Activated T-helper 1 cell treated with anti-CD3 and anti-CD28 coated beads, Interleukin-2, amount 50 U/mL, for 16 hours (primary cell): Measurements from ENCODE around the gene ZC3HAV1.
"Not testable (repeated sequence)": the region's sequence is repeated elsewhere in the genome, so short reads cannot be mapped to it uniquely, and the experiment has no call there.

Experiments used
- DNase-seq, 2 donors: peaks; one replicate each; pipeline ENCODE4 v3.0.0-alpha.2; 2020; ENCODE audit warnings: low read depth in 1 of 2, low spot score in 1 of 2

The ZC3HAV1 gene

GRCh38 chr7:139109188-139109982 is at the start of gene ZC3HAV1:
Gene ZC3HAV1 (minus strand): TSS chr7:139109720. CDS start chr7:139109331, 389 bp downstream.
- peak; percentile 65 to 78 for DNase-seq

DNA sequence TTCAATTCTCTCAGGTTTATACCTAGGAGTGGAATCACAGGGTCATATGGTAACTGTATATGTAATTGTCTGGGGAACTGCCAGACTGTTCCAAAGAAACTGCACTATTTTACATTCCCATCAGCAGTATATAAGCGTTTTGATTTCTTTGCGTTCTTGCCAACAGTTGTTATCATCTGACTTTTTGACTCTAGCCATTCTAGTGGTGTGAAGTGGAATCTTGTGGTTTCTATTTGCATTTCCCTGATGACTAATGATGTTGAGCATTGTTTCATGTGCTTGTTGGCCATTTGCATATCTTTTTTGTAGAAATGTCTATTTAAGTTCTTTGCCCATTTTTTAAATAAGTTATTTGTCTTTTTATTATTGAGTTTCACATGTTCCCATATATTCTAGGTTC is 44.3 kb upstream of the ZC3HAV1 start:
- no peak for DNase-seq

DNA sequence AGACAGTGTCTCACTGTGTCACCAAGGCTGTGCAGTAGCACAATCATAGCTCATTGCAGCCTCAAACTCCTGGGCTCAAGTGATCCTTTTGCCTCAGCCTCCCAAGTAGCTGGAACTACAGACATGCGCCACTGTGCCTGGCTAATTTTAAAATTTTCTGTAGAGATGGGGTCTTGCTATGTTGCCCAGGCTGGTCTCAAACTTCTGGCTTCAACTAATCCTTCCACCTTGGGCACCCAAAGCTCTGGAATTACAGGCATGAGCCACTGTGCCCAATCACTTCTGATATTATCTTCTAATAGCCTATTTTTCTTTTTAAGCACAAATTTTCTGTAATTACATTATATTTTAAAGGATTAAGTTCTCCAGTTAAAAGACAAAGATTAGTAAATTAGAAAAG is 42.6 kb upstream of the ZC3HAV1 start:
- DNase-seq = no peak

DNA sequence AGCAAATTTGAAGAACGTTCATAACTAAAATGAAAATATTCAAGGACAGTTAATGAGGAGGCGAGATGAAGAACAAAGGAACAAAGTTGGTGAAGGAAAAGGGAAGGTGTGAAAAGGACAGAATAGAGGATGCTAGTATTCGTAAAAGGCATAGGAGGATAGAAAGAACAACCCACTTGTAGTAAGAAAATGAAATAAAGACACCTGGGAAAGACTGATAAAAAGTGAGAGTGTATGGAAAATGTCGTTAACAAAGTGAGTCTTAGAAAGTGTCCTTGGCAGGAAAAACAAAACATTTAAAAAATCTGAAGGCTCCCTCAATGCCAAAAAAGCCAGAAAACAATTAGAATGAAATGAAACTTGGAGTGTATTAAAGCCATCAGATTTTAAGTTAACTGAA is 29.6 kb upstream of the ZC3HAV1 start:
- no peak for DNase-seq

DNA sequence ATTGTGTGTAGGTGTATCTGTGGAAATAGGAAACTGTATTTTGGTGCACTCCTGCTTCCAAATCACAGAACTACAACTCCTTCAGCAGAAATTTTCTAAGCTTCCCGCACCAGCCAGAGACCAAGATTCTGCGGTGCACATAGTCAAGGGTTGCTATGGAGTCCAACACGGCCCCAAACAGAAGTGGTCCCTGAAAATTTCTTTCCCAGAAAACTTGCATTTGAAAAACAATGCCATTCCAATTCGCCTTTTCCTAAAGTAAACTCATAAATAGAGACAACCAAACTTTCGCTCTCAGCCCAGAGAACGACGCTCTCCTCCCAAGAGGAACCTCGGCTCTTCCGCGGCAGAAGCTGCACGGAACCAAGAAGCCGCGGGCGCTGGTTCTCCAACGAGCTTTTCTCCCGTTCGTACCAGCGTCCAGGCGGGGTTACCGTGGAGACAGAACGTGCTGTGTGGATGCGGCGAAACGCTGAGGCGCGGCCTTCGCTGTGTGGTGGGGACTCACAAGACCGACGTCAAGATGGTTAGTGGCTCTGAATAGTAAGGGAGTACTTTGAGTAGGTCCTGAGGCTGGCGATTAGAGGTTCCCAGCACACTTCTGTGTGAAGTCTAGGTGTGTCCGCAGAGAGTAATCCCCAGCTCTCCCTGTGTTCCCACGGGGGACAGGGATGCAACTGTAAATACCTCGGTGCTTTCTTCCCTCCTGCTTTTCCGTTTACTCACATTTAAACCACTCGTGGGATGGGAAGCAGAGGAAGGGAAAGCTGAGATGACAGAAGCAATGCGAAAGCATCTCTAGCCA is 24.0 kb upstream of the ZC3HAV1 start:
- peak; percentile 76 to 78 for DNase-seq

DNA sequence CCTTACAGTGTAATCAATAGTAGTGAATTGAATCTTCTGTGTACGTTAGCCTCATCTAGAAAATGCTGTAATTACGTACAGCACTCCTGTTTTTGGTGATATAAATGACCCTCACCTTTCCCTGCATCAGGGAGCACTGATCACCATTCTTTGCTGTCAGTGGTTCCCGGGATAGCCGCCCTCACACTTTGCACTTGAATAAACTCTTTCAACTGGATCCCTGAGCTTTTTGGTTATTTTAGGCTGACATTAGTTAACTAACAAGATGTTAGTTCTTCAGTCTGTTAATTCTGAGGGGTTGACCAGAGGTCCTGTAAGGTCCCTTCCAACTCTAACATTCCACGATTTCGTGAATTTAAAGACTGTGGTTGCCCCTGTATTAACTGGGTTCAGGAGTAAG is 23.4 kb upstream of the ZC3HAV1 start:
- no peak for DNase-seq

- no peak for DNase-seq
Measured at GRCh38 chr7:139131601-139132041, 22.1 kb upstream of the ZC3HAV1 start.

- DNase-seq = not testable (repeated sequence)
Measured at GRCh38 chr7:139129814-139130213, 20.3 kb upstream of the ZC3HAV1 start.

GRCh38 chr7:139127648-139128047 is 18.1 kb upstream of the ZC3HAV1 start:
- DNase-seq = no peak

- no peak for DNase-seq
Measured at GRCh38 chr7:139125657-139126056, 16.1 kb upstream of the ZC3HAV1 start.

- DNase-seq = not testable (repeated sequence)
Measured at GRCh38 chr7:139124995-139125394, 15.5 kb upstream of the ZC3HAV1 start.

DNA sequence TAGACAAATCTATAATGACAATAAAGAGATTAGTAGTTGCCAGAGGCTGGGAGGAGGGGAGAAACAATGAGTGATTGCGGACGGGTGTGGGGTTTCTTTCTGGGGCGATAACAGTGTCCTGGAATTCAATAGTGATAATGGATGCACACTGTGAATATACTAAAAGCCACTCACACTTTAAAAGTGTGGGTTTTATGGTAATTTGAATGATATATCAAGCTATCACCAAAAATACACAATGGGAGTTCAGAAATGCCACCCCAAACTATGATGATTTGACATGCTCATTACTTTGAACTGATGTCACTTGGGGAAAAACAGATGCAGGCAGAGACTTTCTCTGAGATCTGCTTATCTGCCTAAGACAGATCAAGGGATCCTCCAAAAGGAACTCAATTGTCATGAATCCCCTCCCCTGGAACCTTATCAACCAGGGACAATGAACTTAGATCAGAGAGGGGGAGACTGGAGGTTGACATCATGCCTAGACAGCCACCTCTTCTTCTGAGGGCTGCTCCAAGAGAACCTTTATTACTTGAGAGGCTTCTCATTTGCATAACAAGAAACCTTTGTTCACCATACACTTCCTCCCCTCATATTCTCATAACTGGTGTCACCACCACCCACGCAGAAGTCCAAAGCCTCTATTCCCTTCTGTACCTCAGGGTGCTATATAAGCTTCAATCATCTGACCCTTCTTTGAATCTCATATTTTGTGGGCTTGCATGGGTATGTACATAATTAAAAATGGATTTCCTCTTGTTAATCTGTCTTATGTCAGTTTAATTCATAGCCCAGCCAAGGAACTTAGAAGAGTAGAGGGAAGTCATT is 14.8 kb upstream of the ZC3HAV1 start:
- DNase-seq = no peak

- no peak for DNase-seq
Measured at GRCh38 chr7:139119486-139119849, 9.9 kb upstream of the ZC3HAV1 start.

DNA sequence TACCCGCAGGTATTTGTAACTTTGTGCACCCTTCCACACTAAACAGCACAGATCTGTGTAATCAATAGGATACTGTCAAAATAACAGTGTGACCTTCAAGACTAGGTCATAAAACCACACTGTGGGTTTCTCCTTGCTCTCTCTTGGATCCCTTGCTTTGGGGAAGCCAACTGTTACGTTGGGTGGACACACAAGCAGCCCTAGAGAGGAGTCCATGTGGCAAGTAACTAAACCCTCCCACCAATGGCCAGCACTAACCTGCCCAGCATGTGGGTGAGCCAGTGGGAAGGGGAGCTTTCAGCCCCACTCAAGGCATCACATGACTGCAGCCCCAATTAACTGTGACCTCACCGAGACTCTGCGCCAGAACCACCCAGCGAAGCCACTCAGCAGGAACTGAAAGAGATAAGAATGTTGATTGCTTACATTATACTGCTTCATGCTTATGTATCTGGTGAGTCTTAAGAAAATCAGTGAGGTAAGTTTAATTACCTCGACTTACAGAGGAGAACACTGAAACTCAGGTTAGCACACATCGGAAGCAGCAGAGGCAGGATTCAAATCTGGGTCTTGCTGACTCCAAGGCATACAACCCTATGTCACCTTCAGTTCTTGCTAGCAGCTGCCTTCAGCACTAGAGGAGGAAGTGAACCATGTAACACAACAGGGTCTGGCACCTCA is 9.4 kb upstream of the ZC3HAV1 start:
- DNase-seq = no peak

GRCh38 chr7:139118234-139118804 is 8.8 kb upstream of the ZC3HAV1 start:
- no peak for DNase-seq

GRCh38 chr7:139117599-139118233 is 8.2 kb upstream of the ZC3HAV1 start:
- DNase-seq = no peak

DNA sequence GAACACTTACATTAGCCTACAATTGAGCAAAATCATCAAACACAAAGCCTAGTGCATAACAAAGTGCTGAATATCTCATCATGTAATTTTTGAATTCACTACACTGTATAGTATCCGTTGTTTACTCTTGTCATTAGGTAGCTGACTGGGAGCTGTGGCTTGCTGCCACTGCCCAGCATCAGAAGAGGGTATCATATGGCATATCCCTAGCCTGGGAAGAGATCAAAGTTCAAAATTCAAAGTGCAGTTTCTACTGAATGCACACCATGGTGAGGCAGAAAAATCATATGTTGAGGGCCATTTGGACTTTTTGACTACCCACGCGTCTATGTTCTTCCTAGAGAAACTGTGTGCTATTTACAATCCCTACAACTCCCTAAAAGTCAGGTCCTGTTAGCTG is 7.5 kb upstream of the ZC3HAV1 start:
- DNase-seq = no peak

- no peak for DNase-seq
Measured at GRCh38 chr7:139115104-139115503, 5.6 kb upstream of the ZC3HAV1 start.

DNA sequence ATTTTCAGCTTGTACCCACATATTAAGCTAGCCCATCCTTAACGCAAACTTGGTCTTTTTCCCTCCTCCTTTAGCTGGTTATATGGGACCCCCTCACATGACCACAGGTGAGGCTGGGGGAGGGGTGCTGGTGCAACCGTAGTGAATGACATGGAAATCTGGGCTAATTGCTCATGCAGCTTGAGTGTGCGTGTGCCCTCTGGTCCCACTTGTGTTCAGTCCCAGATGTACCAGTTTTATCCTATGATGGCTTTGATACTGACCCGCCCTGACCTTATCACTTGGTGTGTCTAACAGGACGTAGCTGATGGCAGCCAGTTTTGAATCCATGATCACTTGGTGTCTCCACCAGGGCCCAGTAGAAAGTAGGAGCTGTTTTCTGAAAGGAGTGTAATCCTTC is 5.1 kb upstream of the ZC3HAV1 start:
- no peak for DNase-seq

DNA sequence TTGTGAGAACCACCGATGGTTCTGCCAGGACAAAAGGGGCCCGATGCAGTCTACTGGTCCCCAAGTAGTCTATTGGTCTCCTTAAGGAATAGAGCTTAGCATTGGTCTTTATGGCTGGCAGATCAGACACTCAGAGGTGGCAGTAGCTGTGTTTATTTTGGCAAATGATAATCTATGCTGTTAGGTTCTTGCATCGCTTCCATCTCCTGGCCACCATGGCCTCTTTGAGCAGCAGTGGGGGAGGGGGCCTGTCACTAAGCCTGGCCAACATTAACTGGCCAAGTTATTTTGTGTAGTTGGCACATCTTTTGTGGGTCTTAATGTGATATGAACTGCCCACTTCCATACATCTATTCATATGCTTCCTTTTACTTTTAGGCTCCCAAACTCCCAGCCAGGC is 4.5 kb upstream of the ZC3HAV1 start:
- DNase-seq = no peak
